Melanocyte of skin (primary cell): ENCODE measurements around the gene STYX. TPM values are rescaled to one million over a fixed set of nuclear protein-coding genes. Genes with fewer than 3 reads are reported as not detected.

Source experiments
- small RNA-seq, 2 donors: library from RNA; depleted of rRNA; stranded (forward); fragments of <200 nt; gene quantifications; one replicate each; pipeline ENCODE3, GENCODE V24; 2012
- total RNA-seq, 2 donors: library from RNA; depleted of rRNA; stranded (reverse); fragments of >200 nt; gene quantifications; 2 replicates each; pipeline ENCODE4 v1.2.3, GENCODE V29; 2012

STYX gene
- 10 to 100 TPM; 10.3 to 18.0 TPM for total RNA-seq

GRCh38 chr14:52729925-52730708 lies at the start of gene STYX:
STYX (plus strand) TSS chr14:52730166; CDS start chr14:52730475, 309 bp downstream.

GRCh38 chr14:52695481-52696091 lies 34.4 kb upstream of the STYX start, which contains the start of gene ERO1A:
ERO1A (minus strand) TSS chr14:52695558; CDS start chr14:52695481, 77 bp downstream.

GRCh38 chr14:52706724-52707706 lies 23.0 kb upstream of the STYX start, which contains the start of gene PSMC6:
PSMC6 (plus strand) TSS chr14:52707200; CDS start chr14:52707220, 20 bp downstream.

GRCh38 chr14:52791223-52792096 lies 61.5 kb downstream of the STYX start, which contains the start of gene GNPNAT1:
GNPNAT1 (minus strand) TSS chr14:52791607; CDS start chr14:52784650, 6,957 bp downstream.

Small RNA genes lying within 50 kb of the gene (small RNA-seq; reads per million reads assigned to genes)
- gene AL139317.2 = 0 reads per million in 2 donors

Other genes starting within 250 kb of the STYX start
- 1 to 10 TPM; 3.7 to 4.5 TPM for gene TXNDC16, start 177.7 kb upstream of the STYX start, total RNA-seq
- gene GPR137C, start 177.3 kb upstream of the STYX start, total RNA-seq = under 1 TPM; 0.33 to 0.69 TPM
- 10 to 100 TPM; 51.3 to 60.6 TPM for gene ERO1A, start 34.6 kb upstream of the STYX start, total RNA-seq
- 10 to 100 TPM; 79.2 to 98.2 TPM for gene PSMC6, start 23.0 kb upstream of the STYX start, total RNA-seq
- gene GNPNAT1, start 61.4 kb downstream of the STYX start, total RNA-seq = 10 to 100 TPM; 10.7 to 22.6 TPM
- 100 to 1,000 TPM; 126 to 136 TPM for gene FERMT2, start 220.9 kb downstream of the STYX start, total RNA-seq